Stimulated activated CD4-positive, alpha-beta T cell treated with anti-CD3 and anti-CD28 coated beads, Interleukin-15, amount 100 ng/mL, for 1 hour (primary cell): ENCODE measurements around the gene RAPGEF3.
A peak's percentile ranks its signal among the peaks of the same experiment; 100 is the strongest.

ENCODE experiments used
- DNase-seq, 2 donors: peaks; one replicate each; pipeline ENCODE4 v3.0.0-alpha.2; 2020; ENCODE audit warnings: low read depth in 1 of 2, low spot score in 1 of 2

RAPGEF3 gene

DNA sequence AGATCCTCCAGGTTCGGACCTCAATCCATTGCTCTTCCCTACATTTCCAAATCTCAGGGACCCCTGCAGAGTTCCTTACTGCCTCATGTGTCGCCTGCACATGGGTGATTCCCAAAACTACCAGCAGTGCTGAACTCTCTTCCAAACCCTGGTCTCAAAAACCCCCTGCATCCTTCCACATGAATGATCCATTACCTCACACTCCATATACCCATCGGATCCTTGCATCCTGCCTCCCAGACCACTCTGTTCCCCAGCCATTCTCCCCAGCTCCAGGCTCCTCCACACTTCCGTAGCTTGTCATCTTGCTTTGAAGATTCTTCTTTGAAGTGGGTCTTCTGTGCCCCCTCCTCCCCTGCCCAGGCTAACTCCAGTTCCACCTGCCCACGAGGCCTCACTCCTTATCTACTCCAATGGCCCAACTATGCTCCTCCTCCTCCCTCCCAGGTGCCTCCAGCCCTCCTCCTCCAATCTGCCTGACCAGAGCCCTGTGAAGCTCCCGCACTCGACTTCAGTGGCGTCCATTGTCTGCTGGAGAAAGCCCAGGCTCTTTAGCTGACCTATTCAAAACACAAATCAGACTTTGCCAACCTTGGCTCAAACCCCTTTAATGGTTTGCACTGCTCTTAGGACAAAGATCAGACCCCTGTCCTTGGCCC lies 13.8 kb downstream of the RAPGEF3 start:
- no peak for DNase-seq

DNA sequence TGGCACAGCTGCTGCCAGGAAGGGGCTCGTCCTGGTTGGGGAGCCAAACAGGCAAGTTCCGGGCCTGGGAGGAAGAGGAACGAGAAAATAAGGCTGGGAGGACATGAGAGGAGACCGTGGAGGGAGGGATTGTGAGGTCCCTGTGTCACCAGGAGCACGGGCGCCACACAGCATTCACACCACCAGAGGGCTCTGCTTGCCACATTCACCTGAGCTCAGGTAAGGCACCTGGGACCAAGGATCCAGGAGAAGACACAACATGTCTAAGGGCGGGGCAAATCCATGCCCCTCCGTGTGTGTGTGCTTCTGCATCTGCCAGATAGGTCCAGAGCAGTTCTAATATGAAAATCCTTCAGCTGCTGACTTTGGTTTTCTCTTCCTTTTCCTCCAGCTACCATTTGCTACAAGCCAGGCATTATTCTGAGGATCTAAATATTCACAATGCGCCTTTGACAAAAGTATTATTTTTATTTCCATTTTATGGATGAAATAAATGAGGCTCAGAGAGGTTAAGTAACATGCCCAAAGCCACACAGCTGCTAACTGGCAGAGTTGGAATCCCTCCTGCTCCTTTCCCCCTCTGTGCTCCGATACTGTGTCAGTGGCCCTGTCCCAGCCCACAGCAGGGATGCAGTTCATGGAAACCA lies 14.6 kb downstream of the RAPGEF3 start:
- DNase-seq: peak; percentile 36 to 39

DNA sequence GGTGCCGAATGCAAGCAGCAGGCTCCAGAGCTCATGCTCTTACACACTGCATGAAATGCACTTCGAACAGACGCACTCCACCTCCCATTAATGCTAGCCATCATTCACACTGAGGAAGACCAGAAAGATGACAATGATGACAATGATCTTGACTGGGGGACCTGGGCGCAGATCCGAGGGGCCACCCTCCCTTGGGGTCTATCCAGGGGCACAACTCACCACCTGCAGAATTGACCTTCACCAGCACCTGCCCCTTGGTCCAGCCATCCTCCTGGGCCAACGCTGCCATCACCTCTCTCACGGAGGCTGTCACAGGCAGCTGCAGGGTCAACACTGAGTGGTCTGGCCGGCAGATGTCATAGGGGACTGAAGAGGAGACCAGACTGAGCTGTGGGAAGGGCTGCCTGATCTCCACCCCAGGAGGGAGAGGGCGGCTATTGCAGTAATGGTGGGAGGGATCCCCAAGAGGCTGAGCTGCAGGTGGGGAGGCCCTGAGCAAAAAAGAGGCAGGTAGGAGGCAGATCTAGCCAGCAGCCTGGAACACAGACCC lies 15.3 kb downstream of the RAPGEF3 start:
- DNase-seq: no peak

DNA sequence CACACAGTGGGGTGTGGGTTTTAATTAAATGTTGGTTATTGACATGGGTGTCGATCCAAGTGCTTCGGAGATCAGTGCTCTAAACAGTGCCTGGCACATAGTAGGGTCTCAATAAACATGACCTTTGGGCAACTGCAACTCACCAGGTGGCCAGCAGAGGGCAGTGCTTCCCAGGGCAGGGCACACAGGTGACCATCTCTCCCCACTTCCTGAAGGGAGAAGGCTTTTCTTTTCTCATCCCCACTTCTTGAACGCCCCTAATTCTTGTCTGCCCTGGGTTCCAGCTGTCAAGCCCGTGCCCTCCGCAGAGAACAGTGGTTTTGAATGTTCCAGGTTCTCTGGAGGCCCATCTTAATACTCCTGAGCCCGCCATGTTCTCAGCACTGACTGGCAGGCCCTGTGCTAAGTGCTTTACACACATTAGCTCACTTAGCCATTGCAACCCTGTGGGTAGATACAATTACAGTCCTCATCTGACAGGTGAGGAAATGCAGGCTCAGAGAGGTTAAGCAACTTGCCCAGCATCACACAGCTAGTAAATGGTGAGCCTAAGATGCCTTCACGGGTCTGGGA lies 16.3 kb downstream of the RAPGEF3 start:
- DNase-seq: peak; percentile 37 to 66

DNA sequence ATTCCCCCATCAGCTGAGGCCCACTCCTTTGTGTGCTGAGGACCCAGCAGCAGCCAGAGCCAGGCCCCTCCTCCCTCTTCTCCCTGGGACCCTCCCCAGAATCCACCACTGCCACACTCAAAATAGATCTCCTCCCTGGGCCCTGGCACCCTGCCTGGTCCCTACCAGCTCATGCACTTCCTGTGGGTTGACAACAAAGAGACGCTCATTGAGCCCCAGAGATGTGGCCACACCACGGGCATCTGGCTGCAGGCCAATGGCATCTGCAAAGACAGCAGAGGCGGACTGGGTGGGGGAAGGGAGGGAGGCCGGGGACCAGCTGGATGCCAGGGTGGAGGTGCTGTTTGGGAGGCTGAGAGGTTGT lies 17.4 kb downstream of the RAPGEF3 start:
- peak in 1 of 2 donors; percentile 46 for DNase-seq

DNA sequence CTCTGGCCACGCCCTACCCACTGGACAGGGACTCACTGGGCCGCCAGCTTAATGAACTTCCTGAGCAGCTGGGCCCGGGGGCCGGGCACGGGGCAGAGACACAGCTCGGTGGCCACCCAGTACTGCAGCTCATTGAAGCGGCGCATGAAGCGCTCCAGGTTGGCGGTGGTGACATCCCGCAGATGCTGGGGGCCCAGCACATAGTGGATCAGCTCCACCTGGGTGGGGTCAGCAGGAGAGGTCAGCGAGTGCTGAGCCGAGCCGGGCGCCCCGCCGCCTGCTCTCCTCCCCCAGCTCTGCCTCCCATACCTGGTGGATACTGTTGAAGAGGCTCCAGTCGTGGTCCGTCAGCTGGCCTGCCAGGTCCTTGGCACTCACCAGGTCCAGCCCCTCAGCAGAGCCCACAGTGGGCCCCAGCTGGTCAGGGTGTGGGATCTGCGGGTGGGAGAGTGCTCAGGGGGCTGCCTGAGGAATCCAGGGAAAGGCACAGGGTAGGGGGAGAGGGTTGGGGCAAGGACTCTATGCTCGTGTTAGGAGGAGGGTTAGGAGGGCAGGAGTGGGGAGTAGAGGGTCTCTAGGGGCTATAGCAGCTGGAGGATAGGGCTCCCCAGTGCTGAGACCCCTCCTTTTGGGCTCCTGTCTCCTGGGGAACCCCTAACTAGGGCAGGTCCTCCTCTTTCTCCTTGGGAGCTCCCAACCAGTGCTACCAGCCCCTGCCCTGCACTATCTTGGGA lies 17.9 kb downstream of the RAPGEF3 start:
- no peak for DNase-seq

DNA sequence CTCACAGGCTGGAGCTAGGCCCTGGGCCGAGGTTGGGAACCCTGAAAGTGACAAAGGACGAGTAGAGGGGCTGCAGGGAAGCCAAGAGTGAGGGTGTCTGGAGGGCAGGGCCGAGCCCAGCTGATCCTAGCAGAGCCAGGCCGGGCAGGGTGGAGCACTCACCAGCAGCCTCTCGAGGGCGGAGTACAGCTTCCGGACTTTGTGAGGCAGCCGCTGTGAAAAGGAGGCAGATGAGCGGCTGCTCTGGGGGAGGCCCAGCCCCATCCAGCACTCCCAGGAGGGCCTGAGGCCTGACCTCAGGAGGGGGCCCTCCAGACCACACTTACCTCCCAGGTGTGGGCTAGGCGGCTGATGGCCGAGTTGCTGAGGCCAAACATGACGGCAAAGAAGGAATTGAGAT lies 18.7 kb downstream of the RAPGEF3 start:
- DNase-seq: no peak

DNA sequence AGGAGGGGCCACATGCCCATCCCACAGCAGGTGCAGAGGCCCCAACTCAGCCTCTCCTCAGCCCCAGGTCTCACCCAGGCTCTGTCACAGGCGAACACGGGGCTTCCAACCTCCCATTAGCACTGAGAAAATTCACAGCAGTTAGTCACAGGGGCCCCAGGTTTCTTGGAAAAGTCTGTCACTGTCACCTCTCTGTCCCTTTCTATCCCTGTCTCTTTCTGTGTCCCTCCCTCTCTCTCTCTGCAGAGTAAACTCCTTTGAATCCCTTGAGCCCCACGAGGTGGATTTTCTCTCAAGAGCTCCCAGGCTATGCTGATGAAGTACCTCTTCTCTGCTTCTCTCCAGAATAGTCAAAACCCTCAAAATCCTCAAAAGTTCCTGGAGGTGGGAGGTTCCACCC lies 19.4 kb downstream of the RAPGEF3 start:
- no peak for DNase-seq

DNA sequence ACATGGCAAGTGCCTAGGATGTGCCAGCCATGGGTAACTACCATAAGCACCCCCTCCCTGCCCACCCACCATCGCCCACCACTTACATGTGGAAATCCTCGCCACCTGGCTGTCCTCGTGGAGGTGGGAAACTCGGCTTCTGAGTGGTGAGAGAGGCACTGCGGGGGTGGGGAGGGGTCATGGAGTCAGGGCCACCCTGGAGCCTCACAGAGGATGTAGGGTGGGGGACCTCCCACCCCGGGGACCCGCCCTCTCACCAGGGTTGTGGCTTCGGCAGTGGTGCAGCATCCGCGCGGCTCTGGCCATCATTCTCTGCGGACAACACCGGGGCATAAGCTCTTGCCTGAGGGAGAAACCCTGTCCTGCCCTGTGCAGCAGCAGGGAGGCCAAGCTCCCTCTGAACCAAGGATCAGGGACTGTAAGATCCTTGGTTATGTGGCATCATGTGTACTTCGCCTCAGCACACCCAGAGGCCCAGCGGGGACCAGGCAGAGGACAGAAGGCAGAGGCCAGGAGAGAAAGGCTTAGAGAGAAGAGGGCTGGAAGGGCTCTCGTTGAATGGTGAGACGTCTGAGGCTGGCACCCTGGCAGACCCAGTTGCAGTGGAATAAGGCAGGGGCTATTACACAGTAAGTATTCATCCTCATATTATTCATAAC lies 20.6 kb downstream of the RAPGEF3 start:
- DNase-seq: no peak

DNA sequence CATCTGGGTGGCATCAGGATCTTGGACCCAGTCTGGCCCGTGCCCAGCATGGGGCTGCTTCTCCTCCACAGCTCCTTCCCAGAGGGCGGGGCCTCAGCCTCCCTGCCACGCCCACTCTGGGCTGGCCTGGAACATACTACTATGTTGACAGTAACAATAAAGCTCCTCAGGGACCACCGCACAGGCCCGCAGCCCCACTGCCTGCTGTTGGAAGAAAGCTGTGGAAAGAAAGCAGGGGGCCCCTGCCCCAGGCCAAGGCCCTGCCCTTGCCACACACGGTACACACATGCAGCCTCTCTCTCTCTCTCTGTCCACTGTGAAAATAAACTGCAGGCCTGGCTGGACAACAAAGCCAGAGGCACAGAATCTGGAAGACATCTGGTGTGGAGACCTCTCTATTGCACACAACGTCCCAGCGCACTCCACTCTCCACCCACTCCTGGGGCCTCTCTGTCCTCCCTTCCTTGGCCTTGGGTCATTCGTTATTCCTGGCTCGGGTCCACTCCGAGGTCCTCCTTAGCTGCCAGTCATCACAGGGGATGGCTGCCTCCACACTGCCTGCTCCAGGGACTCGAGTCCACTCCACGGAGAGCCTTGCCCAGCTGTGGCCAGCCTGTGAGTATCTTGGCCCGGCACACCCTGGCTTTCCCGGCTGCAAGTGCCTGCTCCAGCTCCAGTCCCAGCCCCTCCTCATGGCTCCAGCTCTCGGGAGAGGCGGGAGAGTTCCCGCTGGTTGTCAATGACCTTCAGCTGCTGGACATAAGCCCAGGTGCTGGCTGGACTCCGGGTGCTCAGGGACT lies 21.6 kb downstream of the RAPGEF3 start:
- DNase-seq: no peak

DNA sequence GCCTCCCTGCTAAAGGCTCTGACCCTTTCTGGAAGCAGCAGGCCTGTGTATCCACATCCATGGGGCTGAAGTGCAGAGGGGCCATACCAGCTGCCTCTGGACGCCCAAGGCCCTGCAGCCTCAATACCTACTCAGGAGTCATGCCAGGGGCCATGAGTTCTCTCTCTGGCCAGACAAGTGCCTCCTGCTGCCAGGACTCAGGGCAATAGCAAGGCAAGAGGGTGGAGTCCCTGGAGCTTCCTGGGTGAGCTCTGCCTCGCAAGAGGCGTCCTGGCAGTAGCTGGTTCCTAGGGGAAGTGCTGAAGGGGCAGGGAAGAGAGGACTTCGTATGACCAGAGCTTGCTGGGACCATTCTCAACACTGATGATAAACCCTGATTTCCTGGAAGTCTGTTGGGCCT lies 22.5 kb downstream of the RAPGEF3 start:
- no peak for DNase-seq

DNA sequence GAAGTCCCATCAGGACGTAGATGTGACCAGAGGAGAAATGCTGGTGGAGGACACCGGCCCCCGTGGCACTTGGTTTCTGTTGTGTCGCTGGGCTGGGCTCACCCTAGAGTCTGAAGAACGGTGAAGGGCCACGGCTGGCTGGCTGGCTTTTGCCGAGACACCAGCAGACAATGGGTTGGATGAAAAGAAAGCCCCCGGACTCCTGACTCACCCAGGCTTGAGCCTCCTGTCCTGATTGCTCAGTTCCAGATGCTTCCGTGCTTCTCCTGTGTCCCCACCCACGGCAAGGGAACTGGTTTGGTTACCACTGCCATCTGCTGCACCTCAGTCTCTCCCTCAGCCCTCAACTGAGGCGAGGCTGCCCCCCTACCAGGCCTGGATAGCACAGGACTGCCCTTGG lies 23.0 kb downstream of the RAPGEF3 start:
- no peak for DNase-seq

DNA sequence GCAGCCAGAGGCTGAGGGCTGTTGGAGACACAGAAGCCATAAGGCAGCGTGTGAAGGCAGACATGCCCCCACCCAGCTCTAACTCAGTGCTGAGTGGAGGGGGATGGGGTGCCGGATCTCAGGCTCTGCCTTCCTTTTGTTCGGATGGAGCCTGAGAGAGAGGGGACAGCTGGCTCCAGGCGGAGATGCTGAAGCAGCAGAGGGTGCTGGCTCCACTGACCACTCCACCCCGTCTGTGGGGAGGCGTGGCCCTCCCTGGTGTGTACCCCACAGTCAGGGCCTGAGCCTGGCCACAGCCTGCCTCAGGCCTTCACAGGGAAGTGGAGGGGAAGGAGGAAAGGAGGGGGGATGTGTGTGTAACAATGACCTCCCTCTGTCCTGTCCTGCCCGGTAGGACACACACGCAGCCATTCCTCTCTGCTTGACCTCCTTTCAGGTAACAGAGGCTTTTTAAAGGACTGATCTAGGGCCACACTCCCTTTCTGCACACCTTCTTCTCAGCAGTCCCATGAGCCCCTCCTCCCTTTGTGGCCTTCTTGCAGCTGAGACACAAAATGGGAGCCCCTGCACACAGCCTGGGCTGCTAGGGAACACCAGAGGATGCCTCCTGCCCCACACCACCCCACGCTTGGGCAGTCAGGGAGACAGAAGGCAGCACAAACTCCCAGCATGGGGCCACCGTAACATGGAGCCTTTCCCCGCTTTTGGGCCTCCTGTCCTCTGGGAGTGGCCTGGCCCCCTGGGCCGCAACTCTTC lies 23.8 kb downstream of the RAPGEF3 start:
- no peak for DNase-seq

DNA sequence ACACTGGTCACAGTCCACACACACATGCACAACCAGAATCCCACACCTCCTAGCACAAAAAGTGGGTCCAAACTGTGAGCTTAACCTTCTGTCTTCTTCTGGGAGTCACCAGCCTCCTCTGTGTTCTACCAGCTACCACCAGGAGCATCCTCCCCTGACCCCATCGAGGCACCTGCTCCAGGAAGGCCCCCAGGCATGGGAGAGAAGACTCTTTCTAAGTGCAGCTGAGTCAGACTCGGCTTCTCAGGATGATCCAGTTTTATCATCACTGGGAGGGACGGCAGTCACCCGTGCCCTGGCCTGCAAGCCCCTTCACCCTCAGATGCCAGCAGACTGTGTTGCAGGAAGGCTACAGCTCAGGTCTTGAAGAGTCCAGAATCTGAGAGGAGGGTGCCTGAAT lies 25.5 kb downstream of the RAPGEF3 start:
- DNase-seq: no peak

DNA sequence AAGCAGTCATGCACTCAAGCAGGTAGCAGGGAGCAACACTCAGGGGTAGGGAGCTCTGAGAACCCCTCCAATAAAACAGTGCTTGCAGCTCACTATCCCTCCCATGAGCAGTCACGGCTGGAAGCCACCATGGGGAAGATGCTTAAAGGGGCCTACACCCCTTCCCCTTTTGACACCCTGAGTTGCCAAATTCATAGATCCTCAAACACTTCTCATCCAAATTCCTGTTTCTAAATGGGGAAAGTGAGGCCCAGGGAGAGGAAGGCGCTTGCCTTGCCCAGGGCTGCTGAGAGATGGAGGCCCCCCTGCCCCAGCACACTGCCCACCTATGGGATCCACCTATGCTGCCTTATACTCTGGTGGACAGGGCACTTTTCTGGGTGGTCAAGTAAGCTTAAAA lies 26.2 kb downstream of the RAPGEF3 start:
- DNase-seq: no peak

DNA sequence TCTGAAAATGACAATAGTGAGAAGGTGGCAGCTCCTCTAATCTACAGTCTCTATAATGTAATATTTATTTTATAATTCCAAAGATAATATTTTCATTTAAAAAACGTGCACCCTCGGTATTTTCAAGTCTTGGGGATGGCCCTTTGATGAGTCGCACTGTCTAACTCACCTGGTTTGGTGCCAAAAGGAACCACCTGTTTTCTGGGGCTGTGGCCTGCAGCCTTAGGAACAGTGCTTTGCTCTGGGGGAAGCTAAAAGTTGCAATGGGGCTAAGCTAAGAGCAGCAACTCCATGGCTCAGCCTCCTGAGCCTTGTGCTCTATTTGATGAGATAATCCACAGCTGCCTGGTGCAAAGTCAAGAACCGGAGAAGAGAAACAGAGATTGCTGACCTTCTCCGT lies 27.0 kb downstream of the RAPGEF3 start:
- no peak for DNase-seq

DNA sequence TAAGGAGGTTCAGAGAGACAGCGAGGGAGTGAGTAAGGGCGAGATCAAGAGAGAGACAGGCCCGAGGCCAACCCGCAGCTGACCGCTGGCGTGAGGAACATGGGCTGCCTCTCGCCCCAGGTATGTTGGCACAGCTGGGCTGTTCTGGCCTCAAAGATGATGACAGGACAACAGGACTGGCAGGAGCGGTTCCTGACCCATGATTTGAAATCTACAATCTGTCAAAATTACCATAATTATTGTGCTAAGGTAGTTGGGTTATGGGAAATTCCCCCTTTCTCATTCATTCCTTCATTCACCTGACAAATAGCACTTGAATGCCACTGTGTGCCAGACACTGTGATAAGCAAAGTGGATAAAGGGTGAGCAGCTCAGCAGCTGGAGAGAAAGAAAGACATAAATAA lies 28.3 kb downstream of the RAPGEF3 start:
- DNase-seq: no peak

DNA sequence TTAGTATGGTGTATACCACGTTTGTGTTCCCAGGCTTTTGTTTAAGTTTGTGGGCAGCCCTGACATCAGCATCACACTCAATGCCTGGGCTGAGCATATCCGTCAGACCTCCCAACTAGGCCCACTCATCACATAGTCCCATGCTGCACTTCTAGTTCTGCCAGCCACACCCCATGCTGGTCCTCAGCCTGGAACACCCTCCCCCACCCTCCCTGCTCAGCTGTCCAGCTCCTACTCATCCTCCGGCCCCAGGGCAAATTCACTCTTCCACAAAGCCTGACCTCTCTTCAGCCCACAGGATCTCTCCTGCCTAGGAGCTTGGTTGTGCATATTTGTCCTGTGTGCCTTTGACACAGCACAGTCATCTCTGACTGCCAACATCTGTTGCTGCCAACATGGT lies 29.4 kb downstream of the RAPGEF3 start:
- DNase-seq: no peak

DNA sequence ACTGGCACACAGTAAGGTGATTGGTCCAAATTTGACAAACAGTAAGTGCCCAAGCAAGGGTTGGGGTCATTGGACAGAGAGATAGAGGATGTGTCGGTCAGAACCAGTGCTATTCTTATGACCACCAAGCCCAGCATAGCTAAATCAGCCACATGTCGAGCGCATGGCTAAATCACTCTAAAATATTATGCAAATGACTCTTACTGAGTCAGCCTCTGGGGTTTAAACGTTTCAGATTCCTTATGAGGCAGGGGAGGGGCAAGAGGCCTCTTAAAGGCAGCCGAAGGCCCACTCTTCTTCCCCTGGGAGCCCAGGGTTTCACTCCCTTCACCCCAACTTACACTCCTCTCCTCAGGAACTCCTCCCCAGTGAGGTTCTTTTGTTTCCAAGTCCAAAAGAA lies 32.8 kb downstream of the RAPGEF3 start:
- no peak for DNase-seq
